GM12891 (cell line): ENCODE measurements around the gene SETBP1.

Source experiments
- POLR2A ChIP-seq: IDR thresholded peaks from 2 replicates; pipeline ENCODE4 v1.6.1; 2011; ENCODE audit warnings: low read depth, low read length, control low read depth
- POLR2AphosphoS5 ChIP-seq: IDR thresholded peaks from 2 replicates; pipeline ENCODE4 v1.6.1; 2011; ENCODE audit warnings: low read depth, low read length, control low read depth
- POU2F2 ChIP-seq: IDR thresholded peaks from 2 replicates; pipeline ENCODE4 v1.6.1; 2011; ENCODE audit warnings: low read depth, mild to moderate bottlenecking, control low read depth, low read length, moderate library complexity
- SPI1 ChIP-seq: IDR thresholded peaks from 2 replicates; pipeline ENCODE4 v1.6.1; 2011; ENCODE audit warnings: low read depth, low read length, control low read depth
- TAF1 ChIP-seq: IDR thresholded peaks from 2 replicates; pipeline ENCODE4 v1.6.1; 2011; ENCODE audit warnings: low read depth, low read length, control low read depth

DNA sequence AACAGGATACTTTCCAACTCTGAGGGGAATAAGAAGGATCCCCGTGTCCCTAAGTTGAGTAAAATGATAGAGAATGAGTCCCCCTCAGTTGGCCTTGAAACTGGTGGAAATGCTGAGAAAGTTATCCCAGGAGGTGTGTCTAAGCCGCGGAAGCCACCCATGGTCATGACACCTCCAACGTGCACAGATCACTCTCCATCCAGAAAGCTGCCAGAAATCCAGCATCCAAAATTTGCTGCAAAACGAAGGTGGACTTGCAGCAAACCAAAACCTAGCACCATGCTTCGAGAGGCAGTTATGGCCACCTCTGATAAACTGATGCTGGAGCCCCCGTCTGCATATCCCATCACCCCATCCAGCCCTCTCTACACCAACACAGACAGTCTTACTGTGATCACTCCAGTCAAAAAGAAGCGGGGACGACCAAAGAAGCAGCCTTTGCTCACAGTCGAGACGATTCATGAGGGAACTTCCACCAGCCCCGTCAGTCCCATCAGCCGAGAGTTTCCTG lies 270.1 kb downstream of the SETBP1 start:
- TF ChIP-seq SPI1, result no peak
- no peak for TF ChIP-seq POLR2A
- TF ChIP-seq POLR2AphosphoS5, result no peak
- TF ChIP-seq POU2F2, result no peak
- TF ChIP-seq TAF1, result no peak
